Measurements from ENCODE around the gene CEP128. TPM values are rescaled to one million over a fixed set of nuclear protein-coding genes. Genes with fewer than 3 reads are reported as not detected.

Gene CEP128
- total and polyA plus RNA-seq, 8 donors: 4.8 to 10.1 (median 7.5) TPM

DNA sequence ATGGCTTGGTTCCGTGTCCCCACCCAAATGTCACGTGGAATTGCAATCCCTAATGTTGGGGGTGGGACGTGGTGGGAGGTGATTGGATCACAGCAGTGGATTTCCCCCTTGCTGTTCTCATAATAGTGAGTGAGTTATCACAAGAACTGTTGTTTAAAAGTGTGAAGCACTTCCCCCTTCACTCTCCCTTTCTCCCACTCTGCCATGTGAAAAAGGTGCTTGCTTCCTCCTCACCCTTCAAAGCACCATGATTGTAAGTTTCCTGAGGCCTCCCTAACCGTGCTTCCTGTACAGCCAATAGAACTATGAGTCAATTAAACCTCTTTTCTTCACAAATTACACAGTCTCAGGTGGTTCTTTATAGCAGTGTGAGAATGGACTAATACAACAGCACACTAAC is 5.3 kb upstream of the CEP128 start:
- H3K36me3 ChIP-seq: no peaks in the 10 kb centered on the region
- ATAC-seq (no peak), DNase-seq (no peak)
- no peak overlapping the region for H3K4me3 ChIP-seq
- no peaks in the 10 kb centered on the region for H3K9me3 ChIP-seq
- TF ChIP-seq, protein P1, sequence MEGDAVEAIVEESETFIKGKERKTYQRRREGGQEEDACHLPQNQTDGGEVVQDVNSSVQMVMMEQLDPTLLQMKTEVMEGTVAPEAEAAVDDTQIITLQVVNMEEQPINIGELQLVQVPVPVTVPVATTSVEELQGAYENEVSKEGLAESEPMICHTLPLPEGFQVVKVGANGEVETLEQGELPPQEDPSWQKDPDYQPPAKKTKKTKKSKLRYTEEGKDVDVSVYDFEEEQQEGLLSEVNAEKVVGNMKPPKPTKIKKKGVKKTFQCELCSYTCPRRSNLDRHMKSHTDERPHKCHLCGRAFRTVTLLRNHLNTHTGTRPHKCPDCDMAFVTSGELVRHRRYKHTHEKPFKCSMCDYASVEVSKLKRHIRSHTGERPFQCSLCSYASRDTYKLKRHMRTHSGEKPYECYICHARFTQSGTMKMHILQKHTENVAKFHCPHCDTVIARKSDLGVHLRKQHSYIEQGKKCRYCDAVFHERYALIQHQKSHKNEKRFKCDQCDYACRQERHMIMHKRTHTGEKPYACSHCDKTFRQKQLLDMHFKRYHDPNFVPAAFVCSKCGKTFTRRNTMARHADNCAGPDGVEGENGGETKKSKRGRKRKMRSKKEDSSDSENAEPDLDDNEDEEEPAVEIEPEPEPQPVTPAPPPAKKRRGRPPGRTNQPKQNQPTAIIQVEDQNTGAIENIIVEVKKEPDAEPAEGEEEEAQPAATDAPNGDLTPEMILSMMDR (IDR thresholded peaks at IDR 0.05): no peak
- intact Hi-C loops (cut with DNase I): no loop called here
- H3K4me1 ChIP-seq: peaks cover 0 to 6% of the 10 kb centered on the region in 2 donors
- no peaks in the 10 kb centered on the region for H3K27me3 ChIP-seq
- no peak overlapping the region for H3K27ac ChIP-seq

DNA sequence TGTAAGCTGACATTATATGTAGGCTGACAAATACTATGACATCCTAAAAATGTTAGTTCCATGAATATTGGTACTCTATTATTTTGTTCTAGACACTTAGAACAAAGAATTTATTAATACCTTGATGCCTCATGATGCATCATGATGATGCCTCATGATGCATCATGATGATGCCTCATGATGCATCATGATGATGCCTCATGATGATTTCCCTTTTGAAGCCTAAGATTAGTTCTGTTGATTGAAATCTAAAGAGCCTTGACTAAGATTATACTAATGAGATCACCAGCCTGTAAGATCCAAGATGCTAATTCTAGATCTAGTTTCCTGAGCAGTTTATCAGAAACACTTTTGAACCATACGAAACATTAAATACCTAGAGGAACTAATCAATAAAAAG is 4.6 kb upstream of the CEP128 start:
- Histone ChIP-seq H3K4me3 (no peak overlapping the region), H3K9me3 (no peaks in the 10 kb centered on the region), H3K36me3 (no peaks in the 10 kb centered on the region), H3K27me3 (no peaks in the 10 kb centered on the region), H3K27ac (no peak overlapping the region), H3K4me1 (peaks cover 0 to 7% of the 10 kb centered on the region in 2 donors)
- DNase-seq (no peak), ATAC-seq (no peak)
- TF ChIP-seq, protein P1 (IDR thresholded peaks at IDR 0.05): no peak
- intact Hi-C loops (cut with DNase I): no loop called here

DNA sequence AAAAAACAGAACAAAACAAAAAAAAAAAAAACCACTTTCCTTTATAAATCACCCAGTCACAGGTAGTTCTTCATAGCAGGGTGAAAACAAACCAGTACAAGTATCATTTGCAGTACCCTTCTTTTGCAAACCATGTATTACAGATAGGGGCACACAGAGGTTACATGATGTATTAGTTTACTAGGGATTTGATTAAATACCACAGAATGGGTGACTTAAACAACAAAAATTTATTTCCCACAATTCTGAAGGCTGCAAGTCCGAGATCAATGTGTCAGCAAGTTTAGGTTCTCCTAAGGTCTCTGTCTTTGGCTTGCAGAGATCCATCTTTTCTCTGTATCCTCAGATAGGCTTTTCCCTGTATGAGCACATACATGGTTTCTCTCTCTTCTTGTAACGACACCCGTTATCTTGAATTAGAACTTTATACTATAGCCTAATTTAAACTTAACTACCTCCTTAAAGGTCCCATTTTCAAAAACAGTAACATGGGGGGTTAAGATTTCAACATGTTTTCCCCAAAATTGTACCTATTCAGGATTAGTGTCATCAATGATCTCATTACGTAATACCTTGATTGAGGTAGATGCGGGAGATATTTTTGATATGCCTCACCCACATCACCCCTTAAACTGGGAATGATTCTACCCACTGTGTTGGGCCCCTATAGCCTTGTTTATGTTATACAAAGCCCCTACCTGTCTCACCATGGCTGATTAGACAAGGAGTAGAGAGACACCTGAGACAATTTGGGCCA is 3.5 kb upstream of the CEP128 start:
- Histone ChIP-seq H3K27me3 (no peaks in the 10 kb centered on the region), H3K4me1 (peaks cover 0 to 13% of the 10 kb centered on the region in 2 donors), H3K36me3 (no peaks in the 10 kb centered on the region), H3K9me3 (no peaks in the 10 kb centered on the region), H3K27ac (no peak overlapping the region), H3K4me3 (no peak overlapping the region)
- DNase-seq (no peak), ATAC-seq (no peak)
- TF ChIP-seq, protein P1 (IDR thresholded peaks at IDR 0.05): no peak
- intact Hi-C loops (cut with DNase I): no loop called here

DNA sequence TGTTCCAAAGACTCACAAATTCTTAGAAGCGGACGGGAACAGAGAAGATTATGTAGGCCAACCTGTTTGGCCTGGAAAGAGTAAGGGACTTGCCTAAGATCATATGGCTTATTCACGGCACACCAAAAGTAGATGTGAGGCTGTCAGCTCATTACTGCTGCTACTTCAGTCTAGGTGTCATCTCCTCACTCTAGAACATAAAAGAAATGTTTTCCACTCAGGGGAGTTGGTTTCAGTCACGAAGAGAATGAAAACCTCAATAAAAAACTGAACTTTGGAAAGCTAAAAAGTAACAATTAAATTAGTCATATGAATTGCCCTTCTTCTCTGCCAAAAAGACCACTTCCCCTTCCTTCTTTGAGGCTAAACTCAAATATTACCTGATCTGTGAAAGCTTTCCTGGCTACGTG is 658 bp upstream of the CEP128 start:
- H3K9me3 ChIP-seq: no peaks in the 10 kb centered on the region
- peak overlapping the region in 1 of 2 donors; percentile 55 for H3K27ac ChIP-seq
- H3K4me3 ChIP-seq: peak overlapping the region; percentile 59 to 62
- DNase-seq (no peak), ATAC-seq (no peak)
- TF ChIP-seq, protein P1 (IDR thresholded peaks at IDR 0.05): no peak
- H3K36me3 ChIP-seq: no peaks in the 10 kb centered on the region
- peaks cover 0 to 13% of the 10 kb centered on the region in 2 donors for H3K4me1 ChIP-seq
- no peaks in the 10 kb centered on the region for H3K27me3 ChIP-seq
- intact Hi-C loops (cut with DNase I): no loop called here

DNA sequence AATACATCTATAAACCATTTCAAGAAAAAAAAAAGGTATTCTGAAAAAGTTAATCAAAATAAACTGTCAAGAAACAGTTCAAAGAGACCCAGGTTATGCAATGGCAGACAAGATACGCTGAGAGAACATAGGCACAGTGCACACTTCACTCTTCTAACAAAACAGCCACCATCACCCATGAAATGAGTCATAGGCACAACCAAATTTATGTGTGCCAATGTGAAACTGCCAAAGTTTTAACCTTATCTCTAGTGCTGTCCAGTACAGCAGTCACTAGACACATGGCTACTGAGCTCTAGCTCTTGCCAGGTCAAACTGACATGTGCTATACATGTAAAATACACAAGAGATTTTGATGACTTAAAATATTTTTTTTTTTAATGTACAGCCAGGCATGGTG is 1.4 kb downstream of the CEP128 start:
- Histone ChIP-seq H3K36me3 (no peaks in the 10 kb centered on the region), H3K27me3 (no peaks in the 10 kb centered on the region), H3K4me3 (no peak overlapping the region), H3K27ac (no peak overlapping the region), H3K4me1 (peaks cover 0 to 13% of the 10 kb centered on the region in 2 donors), H3K9me3 (no peaks in the 10 kb centered on the region)
- TF ChIP-seq, protein P1 (IDR thresholded peaks at IDR 0.05): no peak
- DNase-seq (no peak), ATAC-seq (no peak)
- intact Hi-C loops (cut with DNase I): no loop called here
